Measurements from ENCODE around the gene MAST4.
"Not testable (repeated sequence)": the region's sequence is repeated elsewhere in the genome, so short reads cannot be mapped to it uniquely, and the experiment has no call there.

Gene MAST4

DNA sequence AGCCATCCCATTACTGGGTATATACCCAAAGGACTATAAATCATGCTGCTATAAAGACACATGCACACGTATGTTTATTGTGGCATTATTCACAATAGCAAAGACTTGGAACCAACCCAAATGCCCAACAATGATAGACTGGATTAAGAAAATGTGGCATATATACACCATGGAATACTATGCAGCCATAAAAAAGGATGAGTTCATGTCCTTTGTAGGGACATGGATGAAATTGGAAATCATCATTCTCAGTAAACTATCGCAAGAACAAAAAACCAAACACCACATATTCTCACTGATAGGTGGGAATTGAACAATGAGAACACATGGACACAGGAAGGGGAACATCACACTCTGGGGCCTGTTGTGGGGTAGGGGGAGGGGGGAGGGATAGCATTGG is 577.2 kb downstream of the MAST4 start:
- DNase-seq (ENCODE audit: low read depth in 3 of 3, low spot score in 1 of 3) = not testable (repeated sequence)

DNA sequence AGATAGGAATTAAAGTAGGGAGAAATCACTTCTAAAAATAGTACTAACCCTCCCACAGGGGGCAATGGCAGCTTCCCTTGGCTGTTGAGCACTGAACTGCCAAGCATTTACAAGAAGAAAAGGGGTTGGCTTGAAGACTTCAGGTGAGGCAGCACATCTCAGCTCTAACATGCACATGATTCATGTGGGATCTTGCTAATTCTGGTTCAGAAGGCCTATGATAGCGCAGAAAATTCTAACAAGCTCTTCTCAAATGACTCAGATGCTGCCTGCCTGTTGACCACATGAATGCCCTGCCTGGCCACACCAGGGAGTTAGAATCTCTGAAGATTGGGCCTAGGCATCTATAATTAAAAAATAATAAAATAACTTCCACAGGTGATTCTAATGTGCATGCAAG is 577.8 kb downstream of the MAST4 start:
- DNase-seq (ENCODE audit: low read depth in 3 of 3, low spot score in 1 of 3) = no peak

DNA sequence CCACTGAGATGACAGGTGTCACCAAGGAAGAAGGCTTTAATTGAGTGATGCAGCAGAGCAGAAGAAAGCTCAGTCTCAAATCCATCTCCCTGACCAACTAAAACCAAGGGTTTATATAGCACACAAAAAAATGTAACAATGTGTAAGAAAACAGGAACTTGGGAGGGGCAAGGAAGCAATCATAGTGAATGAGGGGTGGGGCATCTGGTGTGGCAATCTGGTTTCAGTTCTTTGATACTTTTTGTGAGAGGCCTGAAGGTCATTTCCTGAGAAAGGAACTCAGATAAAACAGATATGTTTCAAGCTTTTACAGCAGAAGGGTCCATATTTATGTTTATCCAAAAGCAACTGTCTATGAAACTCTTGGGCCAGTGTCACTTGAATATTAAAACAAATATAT is 580.7 kb downstream of the MAST4 start:
- DNase-seq (ENCODE audit: low read depth in 3 of 3, low spot score in 1 of 3) = no peak

DNA sequence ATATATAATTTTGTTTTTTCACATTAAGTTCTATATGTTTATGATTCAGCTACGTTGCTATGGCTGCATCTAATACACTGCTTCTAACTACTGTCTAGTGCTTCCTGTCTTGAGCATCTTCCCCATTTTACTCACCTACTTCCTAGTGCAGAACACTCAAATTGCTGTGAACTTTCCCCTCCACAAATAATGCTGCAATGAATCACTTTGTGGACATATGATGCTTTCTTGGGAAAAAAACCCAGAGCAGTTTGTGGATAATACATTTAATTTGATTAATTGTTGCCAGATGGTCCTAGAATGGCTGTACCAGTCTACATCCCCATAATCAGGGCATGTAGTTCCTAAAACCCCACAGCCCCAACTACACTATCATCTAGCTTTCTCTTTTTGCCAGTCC is 581.9 kb downstream of the MAST4 start:
- no peak for DNase-seq (ENCODE audit: low read depth in 3 of 3, low spot score in 1 of 3)

DNA sequence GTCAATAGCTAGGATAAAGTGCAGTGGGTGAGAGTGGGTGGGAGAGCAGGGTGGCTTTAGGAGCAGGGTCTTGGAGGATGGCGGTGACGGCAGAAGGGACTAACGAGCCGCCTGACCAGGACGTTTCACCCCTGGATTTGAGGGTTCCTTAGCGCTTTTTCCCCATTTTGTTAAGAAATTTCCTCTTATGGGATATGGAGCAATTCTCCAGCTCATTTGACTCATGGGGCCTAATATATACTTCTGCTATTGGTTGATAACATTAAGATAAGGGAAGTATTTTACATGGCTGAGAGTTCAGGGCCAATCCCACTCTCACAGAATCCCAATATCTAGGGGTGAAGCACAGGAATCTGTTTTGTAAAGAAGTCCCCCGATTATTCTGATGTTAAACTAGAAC is 582.8 kb downstream of the MAST4 start:
- no peak for DNase-seq (ENCODE audit: low read depth in 3 of 3, low spot score in 1 of 3)

DNA sequence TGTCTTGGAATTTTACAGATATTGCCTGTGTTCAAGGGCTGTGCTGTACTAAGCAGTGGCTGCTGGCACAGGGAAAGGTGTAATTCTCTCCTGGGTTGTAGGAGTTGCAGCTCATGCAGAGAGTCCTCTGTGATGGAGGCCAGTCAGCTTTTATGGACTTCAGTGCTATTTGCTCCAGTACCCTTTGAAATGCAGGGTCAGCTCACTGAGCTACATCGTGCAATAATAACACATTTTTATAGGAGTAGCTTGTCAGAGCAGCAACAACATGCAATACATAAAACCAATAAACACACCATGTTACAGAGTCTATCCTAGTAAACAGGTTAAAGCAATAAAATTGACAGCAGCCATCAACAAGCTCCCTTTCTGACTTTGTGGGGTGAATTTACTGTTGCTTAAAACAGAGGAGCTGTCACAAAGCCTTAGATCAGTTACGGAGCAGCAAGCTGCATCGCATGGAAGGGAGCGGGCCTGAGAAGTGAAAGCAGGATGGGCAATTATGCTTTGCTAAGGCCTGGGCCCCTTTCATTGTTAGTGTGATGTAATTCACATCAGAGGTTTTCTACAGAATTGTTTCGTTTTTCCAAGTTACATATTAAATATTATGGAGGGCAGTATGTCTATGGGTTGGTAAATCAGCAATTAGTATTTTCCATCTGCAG is 583.6 kb downstream of the MAST4 start:
- DNase-seq (ENCODE audit: low read depth in 3 of 3, low spot score in 1 of 3) = no peak

DNA sequence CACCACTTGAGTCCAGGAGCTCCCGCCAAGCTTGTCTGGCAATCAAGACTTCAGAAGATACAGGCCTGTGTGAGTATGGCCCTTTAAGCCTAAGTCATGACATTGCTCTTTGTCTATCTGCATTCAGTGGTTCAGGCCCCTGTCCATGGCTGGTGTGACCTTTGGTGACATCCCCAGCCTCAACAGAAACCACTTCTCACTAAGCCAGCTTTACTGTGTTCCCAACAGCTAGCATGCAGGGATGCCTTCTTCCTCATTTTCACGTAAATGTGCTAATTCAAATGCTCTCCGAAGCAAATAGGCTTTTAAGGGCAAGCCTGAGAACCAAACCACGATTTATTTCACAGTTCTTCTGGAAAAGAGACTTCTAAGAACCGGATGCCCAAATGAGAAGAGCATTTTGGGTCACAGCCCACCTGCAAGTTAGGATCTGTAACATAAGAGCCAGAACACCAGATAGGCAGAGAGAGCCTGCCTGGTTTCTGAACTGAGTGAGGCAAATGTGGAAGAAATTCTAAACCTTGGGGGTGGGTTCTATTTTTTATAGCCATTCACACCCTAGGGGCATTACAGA is 585.5 kb downstream of the MAST4 start:
- no peak for DNase-seq (ENCODE audit: low read depth in 3 of 3, low spot score in 1 of 3)

DNA sequence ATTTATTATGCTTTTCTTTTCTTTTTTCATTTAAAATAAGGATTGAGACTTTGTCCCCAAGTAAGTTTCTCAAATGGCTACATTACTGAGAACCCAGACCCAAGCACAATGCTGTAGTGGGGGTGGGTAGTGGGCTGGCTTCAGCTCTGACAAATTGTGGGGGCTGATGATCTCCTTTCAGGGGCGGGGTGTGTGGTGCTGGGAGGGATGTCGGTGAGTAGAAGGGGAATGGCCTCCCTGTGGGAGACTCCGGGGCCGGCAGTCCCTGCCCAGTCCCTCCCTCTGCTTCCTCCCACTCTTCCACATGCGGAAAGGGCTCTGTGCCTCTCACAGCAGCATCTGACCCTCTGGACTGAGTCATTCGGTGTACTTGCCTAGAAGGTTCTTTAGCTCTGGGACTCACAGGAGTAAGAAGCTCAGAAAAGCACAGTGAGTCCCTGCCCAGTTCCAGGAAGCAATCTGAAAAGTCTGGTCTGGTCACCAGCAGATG is 586.2 kb downstream of the MAST4 start:
- DNase-seq (ENCODE audit: low read depth in 3 of 3, low spot score in 1 of 3) = no peak

DNA sequence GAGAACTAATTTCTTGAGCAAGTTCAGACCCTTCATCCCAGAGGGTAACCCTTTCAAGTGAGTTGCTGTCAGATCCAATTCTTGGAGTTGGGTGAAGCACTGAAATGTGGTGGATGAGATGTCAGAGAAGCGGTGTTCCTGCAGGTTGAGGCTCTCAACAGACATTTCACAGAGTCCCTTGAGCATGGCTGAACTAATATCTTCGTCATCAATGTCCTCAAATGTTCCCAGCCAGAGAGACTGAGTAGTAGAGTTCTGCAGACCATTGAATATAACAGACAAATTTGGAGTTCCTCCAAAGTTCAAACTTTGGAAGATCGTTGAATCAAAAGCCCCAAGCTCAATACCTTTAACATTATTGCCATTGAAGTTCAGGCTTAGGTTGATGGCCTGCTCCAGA is 587.7 kb downstream of the MAST4 start:
- no peak for DNase-seq (ENCODE audit: low read depth in 3 of 3, low spot score in 1 of 3)

DNA sequence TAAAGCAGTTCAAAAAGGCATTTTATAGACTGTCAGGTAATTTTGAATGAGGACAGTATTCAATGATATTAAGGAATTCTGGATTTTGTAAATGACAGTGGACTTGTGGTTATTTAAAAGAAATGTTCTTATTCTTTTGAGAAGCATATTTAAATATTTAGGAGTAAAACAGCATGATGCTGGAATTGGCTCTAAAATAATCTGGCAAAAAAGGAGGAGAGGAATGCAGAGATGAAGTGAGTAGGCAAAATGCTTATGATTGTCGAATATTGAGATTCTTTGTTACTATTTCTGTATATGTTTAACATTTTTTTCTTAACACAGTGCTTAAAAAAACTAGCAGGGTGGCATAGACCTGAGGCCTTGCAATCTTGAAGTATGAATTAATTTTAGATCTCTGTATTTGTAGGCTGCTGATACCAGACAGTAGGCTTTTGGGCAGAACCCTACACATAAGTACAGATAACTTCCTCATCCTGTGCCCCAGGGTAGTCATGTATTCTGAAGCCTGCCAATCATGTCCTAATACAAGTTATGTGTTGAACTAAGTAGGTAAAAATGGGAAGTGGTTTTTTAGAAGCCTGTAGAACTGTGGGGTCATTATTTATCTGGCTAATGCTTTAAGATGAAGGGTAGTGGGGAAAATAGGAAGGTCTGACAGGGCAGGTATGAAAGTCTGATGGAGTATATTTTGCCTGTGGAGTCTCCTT is 591.0 kb downstream of the MAST4 start:
- no peak for DNase-seq (ENCODE audit: low read depth in 3 of 3, low spot score in 1 of 3)

DNA sequence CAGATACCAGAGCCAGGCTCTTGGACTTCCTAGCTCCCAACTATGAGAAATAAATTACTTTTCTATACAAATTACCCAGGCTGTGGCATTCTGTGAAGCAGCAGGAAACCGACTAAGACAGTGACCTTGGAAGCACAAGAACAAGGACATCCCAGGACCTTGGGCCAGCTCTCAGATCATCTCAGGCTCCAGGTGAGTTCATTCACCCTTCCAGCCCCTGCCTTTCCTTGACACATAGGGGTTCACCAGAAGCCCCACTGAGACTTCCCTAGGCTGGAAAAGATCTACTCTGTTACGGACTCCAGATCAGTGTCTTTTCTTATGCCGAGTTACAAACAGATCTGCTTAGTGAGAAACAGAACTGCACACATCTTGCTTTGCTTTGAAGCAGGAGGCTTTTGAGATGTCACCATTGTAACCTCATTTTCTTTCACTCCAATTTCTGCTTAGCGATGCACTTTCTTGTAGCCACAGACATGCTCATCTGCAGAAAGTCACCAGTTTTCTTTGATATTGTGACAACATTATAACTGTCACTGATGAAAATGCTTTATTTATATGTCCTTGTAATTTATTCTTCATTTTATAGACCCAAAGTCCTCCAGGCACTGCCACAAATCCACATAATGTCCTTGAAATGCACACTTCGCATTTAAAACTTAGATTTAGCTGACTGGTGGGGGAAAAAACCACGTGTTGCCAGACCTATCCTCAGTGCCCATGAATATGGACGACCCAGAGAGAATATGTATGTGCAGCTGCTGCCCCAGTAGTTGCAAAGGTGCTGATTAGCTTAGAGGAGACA is 592.3 kb downstream of the MAST4 start:
- DNase-seq (ENCODE audit: low read depth in 3 of 3, low spot score in 1 of 3) = no peak

DNA sequence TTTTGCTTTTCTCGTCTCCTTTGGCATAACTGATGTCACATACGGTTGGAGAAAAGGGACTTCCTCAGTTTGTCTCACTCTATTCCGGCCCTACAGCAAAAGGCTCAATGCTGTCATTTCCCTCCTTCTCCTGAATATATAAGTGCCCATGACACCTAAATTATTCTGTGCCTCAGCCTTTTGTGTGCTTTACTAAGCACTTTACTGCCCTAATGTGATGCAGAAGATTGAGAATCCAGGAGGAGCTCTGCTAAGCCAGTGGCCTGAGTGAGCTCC is 592.8 kb downstream of the MAST4 start:
- DNase-seq (ENCODE audit: low read depth in 3 of 3, low spot score in 1 of 3) = no peak

DNA sequence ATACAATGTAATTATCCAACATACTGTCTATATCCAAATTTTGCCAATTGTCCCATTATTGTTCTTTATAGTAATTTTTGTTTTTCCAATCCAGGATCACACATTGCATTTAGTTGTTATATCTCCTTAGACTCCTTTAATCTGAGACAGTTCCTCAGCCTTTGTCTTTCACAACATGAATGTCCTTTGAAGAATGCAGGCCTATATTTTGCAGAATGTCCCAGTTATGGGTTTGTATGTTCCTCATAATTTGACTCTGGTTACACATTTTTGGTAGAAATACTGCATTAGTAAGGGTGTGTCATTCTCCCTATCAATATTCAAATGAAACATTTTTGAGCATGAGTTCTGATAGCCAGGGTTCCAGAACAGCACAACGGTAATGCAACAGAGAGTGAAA is 593.7 kb downstream of the MAST4 start:
- DNase-seq (ENCODE audit: low read depth in 3 of 3, low spot score in 1 of 3) = no peak

DNA sequence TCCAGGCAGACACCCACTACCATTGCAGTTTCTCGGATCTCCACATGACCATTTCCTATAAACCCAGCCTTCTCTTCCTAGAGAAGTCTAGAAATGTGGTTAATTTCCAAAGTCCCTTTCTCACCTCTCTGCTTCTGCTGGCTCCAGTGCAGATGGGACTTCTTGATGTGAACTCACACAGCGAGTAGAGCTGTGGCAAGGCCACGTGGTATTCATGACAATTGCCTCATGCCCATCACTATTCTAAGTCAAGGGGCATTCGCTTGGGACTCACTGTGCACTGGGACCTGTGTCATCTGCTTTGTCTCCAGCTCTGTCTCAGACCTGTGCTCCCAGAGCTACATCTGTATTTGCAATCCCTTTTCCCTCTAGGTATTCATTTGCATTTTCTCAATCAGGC is 594.2 kb downstream of the MAST4 start:
- no peak for DNase-seq (ENCODE audit: low read depth in 3 of 3, low spot score in 1 of 3)

DNA sequence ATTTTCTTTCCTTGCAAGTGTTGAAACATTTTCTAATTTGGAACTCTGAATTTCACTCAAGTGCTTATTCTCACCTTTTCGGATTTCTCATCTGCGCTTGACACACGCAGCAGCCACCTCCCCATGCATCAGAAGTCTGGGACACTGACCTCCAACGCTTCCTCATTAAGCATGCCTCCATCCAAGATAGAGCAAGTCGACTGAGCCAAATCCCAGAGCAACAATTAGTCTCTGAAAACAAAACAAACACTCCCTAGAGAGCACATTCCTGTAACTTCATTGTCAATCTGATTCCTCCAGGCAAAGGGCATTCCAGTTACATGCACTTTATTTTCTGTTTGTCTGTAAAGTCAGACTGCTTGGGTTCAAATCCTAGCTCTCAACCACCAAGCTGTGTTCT is 594.7 kb downstream of the MAST4 start:
- DNase-seq (ENCODE audit: low read depth in 3 of 3, low spot score in 1 of 3) = no peak

DNA sequence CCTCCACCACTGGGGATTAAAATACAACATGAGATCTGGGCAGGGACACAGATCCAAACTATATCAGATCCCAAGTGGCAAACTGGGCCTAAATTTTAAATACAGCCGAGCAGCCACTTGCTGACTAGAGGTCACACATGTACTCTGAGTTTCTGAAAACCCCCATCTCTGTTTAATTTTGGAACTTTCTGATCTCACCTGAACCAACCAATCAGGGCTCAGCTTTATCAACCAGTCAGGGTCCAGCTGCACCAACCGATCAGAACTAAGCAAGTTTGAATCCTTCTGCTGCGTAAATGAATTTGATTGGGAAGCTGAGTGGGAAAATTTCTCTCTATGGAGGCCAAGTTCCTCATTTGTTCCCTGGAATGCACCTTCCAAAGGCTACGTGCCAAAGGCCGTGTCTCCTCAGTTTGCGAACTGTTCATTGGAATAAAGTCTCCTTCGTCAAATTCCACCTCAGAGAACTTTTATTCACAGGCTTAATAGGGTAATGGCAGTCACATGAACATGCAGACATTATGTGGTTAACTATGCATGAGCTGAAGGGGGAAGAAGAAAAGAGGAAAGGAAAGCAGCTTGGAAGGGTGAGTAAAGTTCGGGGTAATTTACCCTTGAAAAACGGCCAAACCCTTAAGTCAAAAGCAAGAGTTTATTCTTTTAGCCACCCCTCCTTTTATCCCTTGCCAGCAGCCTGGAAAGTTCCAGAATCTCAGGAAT is 596.7 kb downstream of the MAST4 start:
- no peak for DNase-seq (ENCODE audit: low read depth in 3 of 3, low spot score in 1 of 3)

DNA sequence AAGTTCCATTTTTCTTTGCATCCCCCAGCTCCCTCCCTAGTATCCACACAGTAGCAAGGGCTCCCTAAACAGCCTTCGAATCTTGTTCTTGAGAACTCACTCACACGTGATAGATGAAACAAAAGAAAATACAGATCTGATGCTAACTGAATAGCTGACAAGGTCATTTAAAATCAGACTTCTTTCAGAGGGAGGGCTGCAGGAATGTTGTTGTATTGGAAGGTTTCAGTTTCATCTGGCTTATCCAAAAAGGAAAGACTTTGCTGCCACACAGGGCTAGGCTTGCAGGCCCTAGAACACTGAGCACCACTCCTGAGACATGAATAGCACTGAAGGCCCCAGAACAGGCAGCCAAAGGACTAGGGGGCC is 597.2 kb downstream of the MAST4 start:
- no peak for DNase-seq (ENCODE audit: low read depth in 3 of 3, low spot score in 1 of 3)

DNA sequence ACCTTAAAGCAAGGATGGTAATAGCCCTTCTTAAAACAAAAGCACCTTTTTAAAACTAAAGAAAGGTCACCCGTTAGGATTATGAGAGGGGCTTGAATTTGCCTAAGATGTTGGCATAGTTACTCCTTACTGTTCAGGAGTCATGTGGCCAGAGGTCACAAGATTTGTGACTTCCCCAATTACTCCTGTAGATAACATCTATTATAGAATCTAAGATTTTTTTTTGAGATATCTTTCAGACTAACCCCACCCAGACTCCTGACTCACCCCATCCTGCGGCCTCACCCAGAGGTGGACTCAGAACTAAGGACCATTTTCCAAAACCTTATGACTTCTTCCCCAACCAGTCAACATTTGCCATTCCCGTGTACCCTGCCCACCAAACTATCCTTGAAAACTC is 598.0 kb downstream of the MAST4 start:
- DNase-seq (ENCODE audit: low read depth in 3 of 3, low spot score in 1 of 3) = no peak

DNA sequence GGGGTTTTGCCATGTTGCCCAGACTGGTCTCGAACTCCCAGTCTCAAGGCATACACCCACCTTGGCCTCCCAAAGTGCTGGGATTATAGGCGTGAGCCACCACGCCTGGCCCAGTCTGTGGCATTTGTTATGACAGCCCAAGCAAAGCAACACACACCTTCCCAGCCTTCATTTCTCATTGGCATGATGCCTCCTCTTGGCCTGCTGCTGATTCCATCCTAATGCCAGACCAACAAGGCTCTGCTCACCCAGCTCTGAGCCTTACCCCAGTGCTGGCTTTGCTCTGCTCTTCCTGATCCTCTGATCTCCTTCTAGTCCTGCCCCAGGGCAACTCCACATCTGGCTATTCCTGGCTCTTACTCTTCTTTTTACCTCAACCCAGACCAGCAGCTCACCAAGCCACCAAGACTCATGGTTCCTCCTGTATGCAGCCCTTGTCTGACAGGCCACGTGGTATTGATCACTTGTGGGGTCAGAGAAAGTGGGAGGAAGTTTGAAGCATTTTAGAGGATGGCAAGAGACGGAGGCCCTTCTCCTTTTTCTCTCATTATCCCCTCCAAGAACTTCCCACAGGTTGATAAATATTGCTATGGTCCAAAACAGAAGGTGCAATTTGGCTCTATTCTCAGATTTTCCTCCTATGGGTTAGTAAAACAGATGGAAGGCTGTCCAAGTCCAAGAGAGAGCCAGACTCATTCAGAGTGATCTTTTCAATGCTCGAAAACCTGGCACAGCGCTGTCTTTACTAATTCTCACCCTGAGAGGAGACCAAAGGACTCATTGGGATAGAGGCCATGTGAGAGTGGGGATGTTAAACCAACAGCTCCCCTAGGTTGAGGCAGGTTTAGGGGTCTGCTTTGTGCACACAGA is 599.4 kb downstream of the MAST4 start:
- no peak for DNase-seq (ENCODE audit: low read depth in 3 of 3, low spot score in 1 of 3)

DNA sequence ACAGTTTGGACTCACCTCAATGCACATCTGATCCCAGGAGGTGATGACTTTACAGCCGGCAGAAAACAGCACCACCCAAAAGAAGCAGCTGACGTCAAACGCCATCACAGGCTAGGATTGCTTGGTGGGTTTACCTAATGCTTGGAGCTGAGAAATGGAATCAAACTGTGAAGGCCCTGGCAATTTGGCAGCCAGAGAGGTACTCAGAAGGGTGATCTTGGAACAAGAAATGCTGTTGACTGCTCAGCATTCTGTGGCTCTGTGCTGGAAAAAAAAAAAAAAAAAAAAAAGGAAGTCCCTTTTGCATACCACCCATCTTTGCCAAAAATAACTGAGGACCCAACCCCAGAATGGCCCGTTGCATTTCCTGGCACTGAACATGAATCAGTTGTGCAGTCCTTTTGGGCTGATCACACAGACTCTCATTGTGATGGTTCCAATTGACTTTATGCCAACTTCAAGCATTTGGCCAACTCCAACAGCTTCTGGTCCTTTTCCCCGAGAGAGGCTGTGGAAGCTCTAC is 600.4 kb downstream of the MAST4 start, which contains the start of gene CD180:
Gene CD180, minus strand, starts transcription at position 263 of the 523 bp plus-strand sequence. Its CDS starts 158 bp downstream, at position 105.
- DNase-seq (ENCODE audit: low read depth in 3 of 3, low spot score in 1 of 3) = no peak
